Transverse colon (tissue), 4 donors: Measurements from ENCODE around the gene PAX7.

Source experiments
- EP300 ChIP-seq: sonication (generic); formaldehyde crosslinking; IDR thresholded peaks from one replicate; pipeline ENCODE4 v1.6.1; 2017; ENCODE audit warnings: antibody characterized with exemption, low read depth
- POLR2A ChIP-seq: fragments of 450-650 bp; IDR thresholded peaks from one replicate; pipeline ENCODE4 v1.6.1; 2016; ENCODE audit warnings: antibody characterized with exemption, mild to moderate bottlenecking, moderate library complexity
- POLR2AphosphoS5 ChIP-seq, 3 donors: sonication (generic); formaldehyde crosslinking; IDR thresholded peaks; one replicate each; pipeline ENCODE4 v1.6.1; 2016; ENCODE audit warnings: antibody characterized with exemption in 3 of 3
- TF ChIP-seq, protein P1 (sequence below), 5 experiments: fragments of 200-600 bp in 3 of 5; fragments of 450-650 bp in 2 of 5; sonication (generic) in 3 of 5; IDR thresholded peaks; 1 replicate in 2 of 5; 2 replicates in 3 of 5; pipeline ENCODE4 v1.5.1; 2016 to 2017; ENCODE audit warnings: antibody characterized with exemption in 5 of 5, inconsistent platforms in 3 of 5, mild to moderate bottlenecking in 2 of 5, moderate library complexity in 1 of 5

DNA sequence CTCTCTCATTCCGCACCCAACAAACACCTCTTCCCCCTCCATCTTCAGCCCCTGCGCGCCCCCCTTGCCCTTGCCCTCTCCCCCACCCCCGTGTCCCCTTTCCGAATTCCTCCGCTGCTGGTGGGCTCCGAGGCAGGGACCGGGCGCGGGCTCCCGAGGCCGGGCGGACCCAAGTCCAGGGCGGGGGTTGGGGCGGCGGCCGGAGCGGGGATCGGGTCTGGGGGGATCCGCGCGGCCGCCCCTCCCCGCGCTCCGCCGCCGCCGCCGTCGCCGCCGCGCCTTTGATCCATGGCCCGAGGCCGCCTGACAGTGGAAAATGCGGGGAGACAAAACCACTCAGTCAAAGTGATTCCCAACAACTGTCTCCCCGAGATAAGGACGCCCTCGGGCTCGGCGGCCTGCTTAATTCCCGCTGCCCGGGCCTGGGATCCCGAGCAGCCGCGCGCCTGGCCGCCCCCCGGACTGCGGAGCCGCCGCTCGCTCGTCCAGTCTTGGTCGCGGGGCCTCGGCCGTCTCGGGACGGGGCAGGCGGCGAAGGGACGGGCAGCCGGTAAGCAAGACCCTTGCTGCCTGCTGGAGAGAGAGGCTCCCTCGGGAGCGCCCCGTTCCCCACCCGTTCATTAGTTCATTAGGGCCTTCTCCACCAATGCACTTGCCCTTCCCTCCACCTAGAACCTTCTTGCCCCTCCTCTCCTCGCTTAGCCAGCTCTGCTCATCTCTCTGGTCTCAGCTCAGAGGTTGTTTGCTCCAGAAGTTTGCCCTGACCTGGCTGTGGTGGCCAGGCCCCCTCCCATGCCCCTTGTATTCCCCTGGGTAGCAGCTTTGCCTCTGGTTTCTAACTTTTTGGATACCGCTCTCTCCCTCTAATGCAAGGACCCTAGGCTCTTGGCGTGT, 86.4 kb downstream of the PAX7 start:
- TF ChIP-seq, protein P1, sequence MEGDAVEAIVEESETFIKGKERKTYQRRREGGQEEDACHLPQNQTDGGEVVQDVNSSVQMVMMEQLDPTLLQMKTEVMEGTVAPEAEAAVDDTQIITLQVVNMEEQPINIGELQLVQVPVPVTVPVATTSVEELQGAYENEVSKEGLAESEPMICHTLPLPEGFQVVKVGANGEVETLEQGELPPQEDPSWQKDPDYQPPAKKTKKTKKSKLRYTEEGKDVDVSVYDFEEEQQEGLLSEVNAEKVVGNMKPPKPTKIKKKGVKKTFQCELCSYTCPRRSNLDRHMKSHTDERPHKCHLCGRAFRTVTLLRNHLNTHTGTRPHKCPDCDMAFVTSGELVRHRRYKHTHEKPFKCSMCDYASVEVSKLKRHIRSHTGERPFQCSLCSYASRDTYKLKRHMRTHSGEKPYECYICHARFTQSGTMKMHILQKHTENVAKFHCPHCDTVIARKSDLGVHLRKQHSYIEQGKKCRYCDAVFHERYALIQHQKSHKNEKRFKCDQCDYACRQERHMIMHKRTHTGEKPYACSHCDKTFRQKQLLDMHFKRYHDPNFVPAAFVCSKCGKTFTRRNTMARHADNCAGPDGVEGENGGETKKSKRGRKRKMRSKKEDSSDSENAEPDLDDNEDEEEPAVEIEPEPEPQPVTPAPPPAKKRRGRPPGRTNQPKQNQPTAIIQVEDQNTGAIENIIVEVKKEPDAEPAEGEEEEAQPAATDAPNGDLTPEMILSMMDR (IDR thresholded peaks at IDR 0.05): no peak
- TF ChIP-seq EP300 (no peak), POLR2A (no peak), POLR2AphosphoS5 (IDR thresholded peaks at IDR 0.05) (no peak)
